Stimulated activated CD4-positive, alpha-beta T cell treated with anti-CD3 and anti-CD28 coated beads, Interleukin-4, amount 100 ng/mL, for 1 hour (primary cell): ENCODE measurements around the gene TSC22D3.
"Not testable (repeated sequence)": the region's sequence is repeated elsewhere in the genome, so short reads cannot be mapped to it uniquely, and the experiment has no call there.

ENCODE experiments used
- DNase-seq: peaks from one replicate; pipeline ENCODE4 v3.0.0-alpha.2; 2020

Gene TSC22D3

DNA sequence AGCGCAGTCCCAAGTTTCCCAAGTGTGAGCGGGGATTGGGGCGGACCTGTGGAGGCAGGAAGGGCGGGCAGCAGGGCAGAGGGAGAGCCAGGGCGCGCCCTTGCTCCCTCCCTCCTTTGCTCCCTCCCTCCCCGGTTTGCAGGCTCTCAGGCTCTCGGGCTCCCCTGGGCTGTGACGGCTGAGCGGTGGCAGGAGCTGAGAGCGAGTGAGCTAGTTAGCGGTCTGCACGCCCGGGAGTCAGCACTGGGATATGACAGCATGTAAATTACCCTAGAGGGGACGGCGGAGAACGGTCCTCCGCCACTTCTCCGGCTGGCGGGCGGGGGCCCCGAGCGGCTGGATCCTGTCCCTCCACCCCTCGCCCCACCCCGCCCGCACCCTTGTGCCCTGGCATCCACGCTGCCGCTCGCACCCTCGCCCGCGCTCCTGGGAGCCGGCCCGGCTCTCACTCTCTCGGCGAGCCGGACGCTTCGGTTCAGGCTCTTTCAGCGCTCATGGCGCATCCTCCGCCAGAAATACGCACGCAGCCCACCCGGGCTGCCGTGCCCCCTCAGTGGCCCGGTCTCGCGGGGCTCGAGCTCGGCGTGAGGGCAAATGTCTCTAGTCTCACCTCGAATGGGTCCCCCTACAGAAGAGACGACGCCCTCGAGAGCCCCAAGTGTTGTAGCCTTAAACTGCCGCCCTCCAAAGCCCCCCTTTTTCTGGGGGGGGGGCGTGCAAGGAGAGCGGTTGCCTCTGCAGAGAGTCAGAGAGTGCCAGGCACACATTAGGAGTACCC, at the start of gene TSC22D3:
TSC22D3 (minus strand) TSS at position 54 of the 778 bp plus-strand sequence. CDS start 368 bp downstream, outside the sequence.
- peak; percentile 48 for DNase-seq

DNA sequence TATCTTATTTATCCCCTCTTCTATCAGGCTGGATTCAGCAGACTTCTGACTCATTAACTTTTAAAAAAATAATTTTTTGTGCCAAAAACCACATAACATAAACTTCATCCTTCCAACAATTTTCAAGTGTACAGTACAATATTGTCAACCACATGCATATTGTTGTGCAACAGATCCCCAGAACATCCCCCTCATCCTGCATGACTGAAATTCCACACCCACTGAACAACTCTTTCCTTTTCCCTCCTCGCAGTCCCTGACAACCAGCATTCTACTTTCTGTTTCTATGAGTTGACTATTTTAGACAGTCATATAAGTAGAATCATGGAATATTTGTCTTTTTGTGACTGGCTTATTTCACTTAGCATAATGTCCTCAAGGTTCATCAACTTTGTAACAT, 47.9 kb upstream of the TSC22D3 start:
- DNase-seq, result no peak

GRCh38 chrX:107823042-107823441, 47.5 kb upstream of the TSC22D3 start:
- no peak for DNase-seq

- no peak for DNase-seq
These were observed 43.4 kb upstream of the TSC22D3 start for GRCh38 chrX:107818900-107819521.

DNA sequence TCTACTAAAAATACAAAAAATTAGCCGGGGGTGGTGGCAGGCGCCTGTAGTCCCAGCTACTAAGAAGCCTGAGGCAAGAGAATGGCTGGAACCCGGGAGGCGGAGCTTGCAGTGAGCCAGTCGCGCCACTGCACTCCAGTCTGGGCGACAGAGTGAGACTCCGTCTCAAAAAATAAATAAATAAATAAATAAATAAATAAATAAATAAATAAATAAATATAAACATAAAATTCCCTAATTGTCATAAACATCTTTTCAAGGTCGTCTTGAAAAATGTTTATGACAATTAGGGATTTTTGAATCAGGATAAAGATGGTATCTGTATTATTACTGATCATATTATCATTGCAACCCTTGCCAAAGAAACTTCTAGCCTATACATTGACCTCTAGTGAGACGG, 34.5 kb upstream of the TSC22D3 start:
- not testable (repeated sequence) for DNase-seq

DNA sequence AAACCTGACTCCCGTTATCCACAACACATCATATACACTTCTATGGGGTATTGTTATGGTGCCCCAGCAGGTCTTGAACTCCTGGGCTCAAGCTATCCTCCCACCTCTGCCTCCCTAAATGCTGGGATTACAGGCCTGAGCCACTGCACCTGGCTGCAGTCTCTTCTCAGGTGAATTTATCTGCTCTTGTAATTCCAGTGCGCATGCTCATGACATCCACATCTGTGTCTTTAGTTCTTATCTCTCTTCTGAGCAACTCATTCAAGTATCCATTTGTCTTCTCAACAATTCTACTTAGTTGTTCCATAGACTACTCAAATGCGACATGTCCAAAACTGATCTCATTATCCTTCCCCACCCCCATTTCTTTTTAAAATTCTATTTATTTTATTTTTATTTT, 29.6 kb upstream of the TSC22D3 start:
- DNase-seq, result no peak

GRCh38 chrX:107804427-107804826, 28.8 kb upstream of the TSC22D3 start:
- DNase-seq, result no peak

DNA sequence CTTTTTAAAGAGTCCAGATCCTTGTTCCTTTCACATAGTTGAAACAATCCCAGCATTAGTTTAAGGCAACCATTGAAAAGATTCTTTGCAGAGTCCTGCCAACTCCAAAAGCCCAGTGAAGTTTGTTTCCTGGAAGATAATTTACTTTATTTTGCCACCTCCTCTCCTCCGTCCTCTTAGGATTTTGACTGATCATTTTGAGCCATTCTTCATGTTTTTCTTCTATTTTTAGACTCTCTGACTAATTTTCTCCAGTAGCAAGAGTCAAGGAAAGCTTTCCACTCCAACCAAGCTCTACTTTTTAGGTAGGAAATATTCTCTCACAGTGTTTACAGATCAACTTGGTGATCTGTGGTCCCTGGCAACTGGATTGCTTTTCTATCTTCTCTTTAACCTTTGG, 12.2 kb upstream of the TSC22D3 start:
- no peak for DNase-seq

DNA sequence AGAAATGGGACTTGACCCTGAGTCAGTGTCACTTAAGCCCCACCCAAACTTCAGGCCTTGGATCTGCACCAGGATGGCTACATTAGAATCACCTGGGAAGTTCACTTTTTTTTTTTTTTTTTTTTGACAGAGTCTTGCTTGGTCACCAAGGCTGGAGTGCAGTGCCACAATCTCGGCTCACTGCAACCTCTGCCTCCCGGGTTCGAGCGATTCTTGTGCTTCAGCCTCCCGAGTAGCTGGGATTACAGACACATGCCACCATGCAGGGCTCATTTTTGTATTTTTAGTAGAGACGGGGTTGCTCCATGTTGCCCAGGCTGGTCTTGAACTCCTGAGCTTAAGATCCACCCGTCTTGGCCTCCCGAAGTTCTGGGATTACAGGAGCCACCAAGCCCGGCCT, 4.9 kb upstream of the TSC22D3 start:
- no peak for DNase-seq

GRCh38 chrX:107777536-107777832, 1.9 kb upstream of the TSC22D3 start, which contains the start of gene NCBP2L:
TSS of gene NCBP2L (plus strand) at chrX:107777733. CDS start at chrX:107794221, 16,488 bp downstream.
- no peak for DNase-seq

DNA sequence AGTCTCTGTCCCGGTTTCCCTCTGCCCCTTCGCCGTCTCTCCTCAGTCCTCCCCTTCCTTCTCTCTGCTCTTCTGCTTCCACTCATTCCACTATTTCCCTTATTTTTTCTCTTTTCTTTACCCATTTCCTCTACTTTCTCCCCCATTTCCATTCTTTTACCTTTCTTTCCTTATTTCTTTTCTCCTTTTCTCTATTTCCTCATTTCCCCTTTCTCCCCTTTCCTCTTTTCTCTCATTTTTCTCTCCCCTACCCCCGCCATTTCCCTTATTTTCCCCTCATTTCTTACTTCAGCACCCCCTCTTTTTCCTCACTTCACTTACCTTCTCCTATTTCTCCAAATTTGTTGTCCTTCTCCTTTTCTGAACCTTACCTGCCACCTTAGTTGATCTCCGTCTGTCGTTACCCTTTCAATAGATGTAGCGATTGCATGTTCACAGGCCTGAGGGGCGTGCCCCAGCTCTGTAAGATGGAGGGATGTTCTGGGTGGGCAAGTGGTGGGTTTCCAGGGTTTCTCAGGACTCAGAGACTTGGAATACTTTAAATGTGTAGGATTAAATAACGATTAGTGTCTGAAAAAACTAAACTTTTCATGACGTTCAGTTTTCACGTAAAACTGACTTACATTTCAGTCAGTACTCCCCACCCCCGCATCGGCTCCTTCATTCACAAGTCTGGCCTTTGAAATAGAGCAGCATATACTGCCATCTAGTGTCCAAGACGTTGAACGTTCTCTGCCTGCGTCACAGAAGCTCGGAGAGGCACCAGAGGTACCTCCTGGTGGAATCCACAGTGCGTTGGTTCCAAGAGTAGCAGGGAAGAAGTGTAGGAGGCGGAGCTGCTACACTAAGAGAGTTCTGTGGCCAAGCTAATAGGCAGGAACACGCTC, 1.3 kb upstream of the TSC22D3 start:
- DNase-seq, result peak; percentile 70

- no peak for DNase-seq
These were observed 420 bp downstream of the TSC22D3 start for GRCh38 chrX:107775000-107775733.

- no peak for DNase-seq
These were observed 1.6 kb downstream of the TSC22D3 start for GRCh38 chrX:107773906-107774435.

DNA sequence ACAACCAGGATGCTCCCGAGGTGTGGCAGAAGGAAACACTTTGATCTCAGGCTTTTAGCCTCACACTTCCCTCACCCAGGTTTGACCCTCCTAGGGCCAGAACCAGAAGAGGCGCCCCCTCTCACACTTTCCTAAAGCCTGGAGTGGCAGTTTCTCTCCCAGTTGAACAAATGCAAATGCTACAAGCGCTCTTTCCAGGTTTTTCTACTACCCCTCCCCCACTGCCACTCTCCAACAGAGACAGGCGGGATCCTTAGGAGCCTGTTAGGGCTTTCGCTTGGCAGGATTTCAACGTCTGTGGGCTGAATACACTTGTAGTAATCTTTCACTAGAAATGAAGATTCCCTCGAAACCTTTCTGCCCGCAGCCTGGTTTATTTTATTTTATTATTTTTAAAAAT, 2.4 kb downstream of the TSC22D3 start:
- no peak for DNase-seq

- DNase-seq, result no peak
These were observed 5.8 kb downstream of the TSC22D3 start for GRCh38 chrX:107769581-107770317.

DNA sequence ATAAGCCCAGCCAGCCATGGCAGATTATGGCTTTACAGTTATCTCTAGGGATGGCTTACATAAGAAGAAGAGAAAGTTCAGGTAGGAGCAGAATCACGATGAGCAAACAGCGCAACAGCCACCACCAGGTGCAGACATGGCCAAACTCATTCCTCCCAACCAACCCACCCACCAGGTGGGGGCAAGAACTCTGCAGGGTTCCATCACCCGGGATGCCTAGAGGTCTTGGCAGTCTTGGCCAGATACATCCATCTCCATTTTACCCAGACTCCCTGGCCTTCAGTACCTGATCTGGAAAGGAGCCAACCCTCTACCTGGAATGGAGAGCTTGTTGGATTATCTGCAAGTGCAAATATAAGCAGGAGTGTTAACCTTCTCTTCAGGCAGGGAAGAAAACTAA, 7.5 kb downstream of the TSC22D3 start:
- no peak for DNase-seq

- no peak for DNase-seq
These were observed 9.0 kb downstream of the TSC22D3 start for GRCh38 chrX:107766470-107767150.

DNA sequence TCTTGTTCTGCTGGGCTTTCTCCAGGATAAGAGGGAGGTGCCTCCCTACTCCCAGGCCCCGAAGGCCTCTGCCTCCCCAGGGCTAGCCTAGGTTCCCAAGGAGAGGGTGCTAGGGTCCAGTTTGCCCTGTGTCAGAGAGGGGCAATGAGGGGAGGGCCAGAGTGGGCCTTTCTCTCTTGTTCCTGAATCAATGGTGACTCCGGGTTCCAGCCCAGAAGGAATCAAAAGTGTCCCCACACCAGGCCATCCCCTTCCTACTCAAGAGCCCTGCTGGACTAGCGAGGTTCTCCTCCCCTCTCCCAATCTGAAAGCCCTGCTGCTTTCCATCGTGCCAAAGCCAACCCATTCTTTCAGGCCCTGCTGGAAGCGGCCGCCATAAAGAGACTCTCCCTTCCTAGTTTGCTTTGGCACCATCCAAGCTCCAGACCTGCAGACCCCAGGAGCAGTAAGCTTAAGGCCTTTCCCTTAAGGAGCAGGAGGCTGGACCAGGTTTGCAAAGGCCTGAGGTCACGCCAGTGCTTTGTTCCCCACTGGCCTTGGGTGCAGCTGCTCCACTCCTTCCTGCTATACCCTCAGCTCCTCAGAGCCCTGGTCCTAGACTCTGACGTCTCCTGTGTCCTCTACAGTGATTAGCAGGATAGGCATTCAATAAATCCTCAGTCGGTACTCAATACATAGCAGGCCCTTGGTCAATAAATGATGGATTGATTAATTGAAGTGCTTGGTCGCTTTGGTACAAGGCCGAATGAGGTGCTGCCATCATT, 10.6 kb downstream of the TSC22D3 start:
- DNase-seq, result no peak

GRCh38 chrX:107763647-107764046, 11.9 kb downstream of the TSC22D3 start:
- DNase-seq, result no peak

GRCh38 chrX:107760304-107761077, 15.1 kb downstream of the TSC22D3 start:
- no peak for DNase-seq
